RWPE2 (cell line): ENCODE data around the gene VPS26B.

Source experiments
- ATAC-seq: fragments of 200-7000 bp; cut with Tn5 transposase; 3 replicates; pipeline ENCODE4 v1.9.1; 2021; ENCODE audit warnings: low read depth
- DNase-seq: peaks from one replicate; pipeline ENCODE4 v3.0.0-alpha.2; 2020; ENCODE audit warnings: low spot score
- H3K27ac ChIP-seq: fragments of 450-650 bp; 2 replicates; pipeline ENCODE4 v1.5.1; 2017; ENCODE audit warnings: mild to moderate bottlenecking; ENCODE audit not compliant: poor library complexity, severe bottlenecking
- H3K27me3 ChIP-seq: fragments of 250-450 bp; sonication (Bioruptor Pico); 2 replicates; pipeline ENCODE4 v1.5.1; 2021; ENCODE audit warnings: mild to moderate bottlenecking, moderate library complexity; ENCODE audit not compliant: insufficient read depth, poor library complexity, severe bottlenecking
- H3K36me3 ChIP-seq: fragments of 250-450 bp; sonication (Bioruptor Pico); 2 replicates; pipeline ENCODE4 v1.5.1; 2020; ENCODE audit warnings: low read depth, mild to moderate bottlenecking, moderate library complexity
- H3K4me1 ChIP-seq: fragments of 250-450 bp; sonication (Bioruptor Pico); 2 replicates; pipeline ENCODE4 v1.5.1; 2021; ENCODE audit warnings: mild to moderate bottlenecking, moderate library complexity; ENCODE audit not compliant: insufficient read depth, poor library complexity, severe bottlenecking
- H3K4me3 ChIP-seq: fragments of 250-450 bp; sonication (Bioruptor Pico); 2 replicates; pipeline ENCODE4 v1.5.1; 2021; ENCODE audit warnings: mild to moderate bottlenecking, moderate library complexity; ENCODE audit not compliant: severe bottlenecking
- H3K9me3 ChIP-seq: fragments of 250-450 bp; sonication (Bioruptor Pico); 2 replicates; pipeline ENCODE4 v1.5.1; 2021; ENCODE audit warnings: mild to moderate bottlenecking, moderate library complexity; ENCODE audit not compliant: severe bottlenecking
- CTCF ChIP-seq: fragments of 450-650 bp; IDR thresholded peaks from one replicate; pipeline ENCODE4 v1.5.1; 2017; ENCODE audit warnings: mild to moderate bottlenecking, moderate library complexity; ENCODE audit not compliant: poor library complexity, severe bottlenecking

VPS26B gene

GRCh38 chr11:134250246-134250645 lies 25.8 kb downstream of the VPS26B start:
- Histone ChIP-seq H3K4me3 (no peak overlapping the region), H3K36me3 (peaks cover 50% of the 10 kb centered on the region), H3K4me1 (peaks cover 7% of the 10 kb centered on the region), H3K9me3 (no peaks in the 10 kb centered on the region), H3K27ac (no peak overlapping the region), H3K27me3 (no peaks in the 10 kb centered on the region)
- ATAC-seq (no peak), DNase-seq (no peak)
- TF ChIP-seq CTCF: no peak

GRCh38 chr11:134250675-134251074 lies 26.2 kb downstream of the VPS26B start:
- DNase-seq (no peak), ATAC-seq (no peak)
- no peak for TF ChIP-seq CTCF
- Histone ChIP-seq H3K27me3 (no peaks in the 10 kb centered on the region), H3K4me1 (peaks cover 7% of the 10 kb centered on the region), H3K27ac (no peak overlapping the region), H3K9me3 (no peaks in the 10 kb centered on the region), H3K4me3 (no peak overlapping the region), H3K36me3 (peaks cover 47% of the 10 kb centered on the region)

DNA sequence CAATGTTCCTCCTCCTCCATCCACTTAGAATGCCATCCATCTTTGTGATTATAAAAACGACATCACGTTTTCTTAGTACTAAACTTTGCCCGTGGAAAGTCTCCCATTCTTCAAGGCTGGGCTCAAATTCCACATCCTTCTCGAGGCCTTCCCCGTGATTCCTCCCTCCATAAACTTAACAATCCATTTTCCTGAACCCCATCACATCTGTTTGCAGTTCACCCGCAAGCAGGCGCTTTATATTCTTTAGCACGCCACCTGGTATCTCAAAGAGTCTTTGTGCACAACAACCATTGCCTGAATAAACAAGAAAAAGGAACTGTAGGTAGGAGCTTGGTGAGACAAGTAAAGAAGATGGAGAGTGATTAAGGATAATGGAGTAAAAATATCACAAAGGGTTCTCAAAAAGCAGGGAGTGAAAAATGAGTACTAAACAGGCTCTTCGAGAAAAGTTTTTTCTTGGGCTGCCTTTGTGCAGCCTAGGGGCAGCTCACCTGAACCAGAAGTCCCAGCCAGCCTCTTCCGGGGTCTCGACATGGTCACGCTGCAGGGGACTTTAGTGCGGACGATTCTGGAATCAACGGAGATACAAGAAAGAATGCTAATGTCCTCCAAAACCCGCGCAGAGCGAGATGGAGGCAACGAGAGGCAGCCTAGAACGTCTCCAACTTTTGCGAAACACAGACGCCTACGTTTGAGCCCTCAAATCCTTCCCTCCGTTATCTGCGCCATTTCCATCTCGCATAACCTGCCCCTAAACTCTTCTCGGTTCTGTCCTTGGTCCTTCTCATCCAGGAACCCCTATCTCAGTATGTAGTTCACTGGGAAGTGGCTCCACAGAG lies 28.1 kb downstream of the VPS26B start:
- no peaks in the 10 kb centered on the region for H3K27me3 ChIP-seq
- H3K4me1 ChIP-seq: peaks cover 7% of the 10 kb centered on the region
- peaks cover 52% of the 10 kb centered on the region for H3K36me3 ChIP-seq
- TF ChIP-seq CTCF: no peak
- DNase-seq (no peak), ATAC-seq (peak; percentile 28)
- H3K4me3 ChIP-seq: peak overlapping the region; percentile 88
- no peak overlapping the region for H3K27ac ChIP-seq
- no peaks in the 10 kb centered on the region for H3K9me3 ChIP-seq

- Histone ChIP-seq H3K4me3 (peak within 1 kb of the TSS; percentile 88), H3K36me3 (peaks cover 51% of the 10 kb centered on the region), H3K4me1 (peaks cover 7% of the 10 kb centered on the region), H3K27me3 (no peaks in the 10 kb centered on the region), H3K9me3 (no peaks in the 10 kb centered on the region), H3K27ac (no peak within 1 kb of the TSS)
- DNase-seq (peak; percentile 97), ATAC-seq (peak; percentile 99)
- TF ChIP-seq CTCF: no peak
These were observed 28.9 kb downstream of the VPS26B start, which contains the start of the genes ACAD8 and THYN1 for GRCh38 chr11:134253188-134253993. Gene ACAD8 (plus strand): TSS chr11:134253568. CDS start chr11:134253601, 33 bp downstream. Gene THYN1 (minus strand): TSS chr11:134253352. CDS start chr11:134252882, 470 bp downstream.
